K562 (cell line): ENCODE results near the gene MPL. TPM values are rescaled to one million over a fixed set of nuclear protein-coding genes. Genes with fewer than 3 reads are reported as not detected.
A peak's percentile ranks its signal among the peaks of the same experiment; 100 is the strongest.

Experiments
- ASH1L ChIP-seq: fragments of 450-650 bp; IDR thresholded peaks from 2 replicates; pipeline ENCODE4 v1.6.1; 2018; ENCODE audit warnings: borderline replicate concordance, mild to moderate bottlenecking, low read depth; ENCODE audit not compliant: partially characterized antibody
- ATF6 ChIP-seq: sonication (generic); formaldehyde crosslinking; IDR thresholded peaks from 2 replicates; pipeline ENCODE4 v1.4.0; 2020; ENCODE audit warnings: mild to moderate bottlenecking, missing genetic modification reagents
- BMI1 ChIP-seq: fragments of 150-350 bp; IDR thresholded peaks from 2 replicates; pipeline ENCODE4 v1.6.1; 2014; ENCODE audit warnings: low read length
- CBFA2T2 ChIP-seq: fragments of 450-650 bp; conservative IDR thresholded peaks from 2 replicates; pipeline ENCODE4 v1.6.1; 2017; ENCODE audit warnings: mild to moderate bottlenecking
- CCNT2 ChIP-seq: IDR thresholded peaks from 2 replicates; pipeline ENCODE4 v1.6.1; 2011; ENCODE audit warnings: borderline replicate concordance, low read depth, mild to moderate bottlenecking, moderate library complexity, mixed read lengths, low read length; ENCODE audit not compliant: insufficient read length; ENCODE audit errors: extremely low read depth
- HNRNPK ChIP-seq: fragments of 200-400 bp; formaldehyde crosslinking; IDR thresholded peaks from one replicate; pipeline ENCODE4 v1.6.1; 2018; ENCODE audit warnings: mild to moderate bottlenecking, low read depth, low read length; ENCODE audit not compliant: poor library complexity, severe bottlenecking
- MBD2 ChIP-seq: sonication (generic); IDR thresholded peaks from 2 replicates; pipeline ENCODE4 v1.6.1; 2016; ENCODE audit warnings: low read depth, borderline replicate concordance
- MEF2D ChIP-seq: conservative IDR thresholded peaks from 2 replicates; pipeline ENCODE4 v1.6.1; 2016; ENCODE audit warnings: low read depth, missing genetic modification characterization, missing compliant biosample characterization
- MTA1 ChIP-seq: fragments of 450-650 bp; IDR thresholded peaks from 2 replicates; pipeline ENCODE4 v1.6.1; 2017; ENCODE audit warnings: borderline replicate concordance
- PPARD ChIP-seq: fragments of 250-450 bp; sonication (Bioruptor Pico); IDR thresholded peaks from 2 replicates; pipeline ENCODE4 v1.8.0; 2022; ENCODE audit warnings: inconsistent platforms, mild to moderate bottlenecking, moderate library complexity
- RBM34 ChIP-seq: fragments of 200-400 bp; formaldehyde crosslinking; IDR thresholded peaks from 2 replicates; pipeline ENCODE4 v1.6.1; 2018; ENCODE audit warnings: low read length, borderline replicate concordance; ENCODE audit not compliant: insufficient read depth
- SMARCA5 ChIP-seq: fragments of 450-650 bp; IDR thresholded peaks from 2 replicates; pipeline ENCODE4 v1.6.1; 2016
- SNRNP70 ChIP-seq: fragments of 200-400 bp; formaldehyde crosslinking; optimal IDR thresholded peaks from 2 replicates; pipeline ENCODE3; 2017; ENCODE audit warnings: low read depth, low read length
- STAG1 ChIP-seq: sonication (generic); formaldehyde crosslinking; IDR thresholded peaks from 2 replicates; pipeline ENCODE4 v1.5.0; 2020; ENCODE audit warnings: missing genetic modification reagents, borderline replicate concordance
- TAF9B ChIP-seq: fragments of 450-650 bp; IDR thresholded peaks from 2 replicates; pipeline ENCODE4 v1.6.1; 2018; ENCODE audit warnings: mild to moderate bottlenecking; ENCODE audit not compliant: partially characterized antibody
- TBP ChIP-seq: optimal IDR thresholded peaks from 2 replicates; pipeline ENCODE3; 2011; ENCODE audit warnings: low read depth, low read length, improper control_type of control experiment
- ZFX ChIP-seq: sonication (generic); formaldehyde crosslinking; IDR thresholded peaks from 2 replicates; pipeline ENCODE4 v1.8.0; 2022; ENCODE audit warnings: mild to moderate bottlenecking, missing genetic modification reagents, moderate library complexity
- ZNF140 ChIP-seq: fragments of 250-450 bp; sonication (Bioruptor Pico); IDR thresholded peaks from 2 replicates; pipeline ENCODE4 v1.8.0; 2021; ENCODE audit warnings: moderate library complexity, mild to moderate bottlenecking, inconsistent platforms
- ZNF282 ChIP-seq: sonication (generic); formaldehyde crosslinking; IDR thresholded peaks from 2 replicates; pipeline ENCODE4 v1.8.1; 2023; ENCODE audit warnings: missing genetic modification reagents
- ZNF324 ChIP-seq: fragments of 250-450 bp; sonication (Bioruptor Pico); IDR thresholded peaks from 2 replicates; pipeline ENCODE4 v1.4.0; 2020; ENCODE audit warnings: mild to moderate bottlenecking
- ZNF384 ChIP-seq: IDR thresholded peaks from 2 replicates; pipeline ENCODE4 v1.6.1; 2012; ENCODE audit warnings: low read depth, low read length, improper control_type of control experiment
- ZNF518B ChIP-seq: fragments of 250-450 bp; sonication (Bioruptor Pico); IDR thresholded peaks from 2 replicates; pipeline ENCODE4 v1.5.0; 2021; ENCODE audit warnings: mild to moderate bottlenecking, moderate library complexity
- ZNF668 ChIP-seq: fragments of 250-450 bp; sonication (Bioruptor Pico); IDR thresholded peaks from 2 replicates; pipeline ENCODE4 v1.8.0; 2022; ENCODE audit warnings: mild to moderate bottlenecking, inconsistent platforms
- ZNF699 ChIP-seq: fragments of 250-450 bp; sonication (Bioruptor Pico); IDR thresholded peaks from 2 replicates; pipeline ENCODE4 v1.8.0; 2021; ENCODE audit warnings: mild to moderate bottlenecking, moderate library complexity; ENCODE audit not compliant: insufficient replicate concordance
- ZNF780A ChIP-seq: fragments of 250-450 bp; sonication (Bioruptor Pico); IDR thresholded peaks from 2 replicates; pipeline ENCODE4 v1.5.0; 2021; ENCODE audit warnings: mild to moderate bottlenecking
- polyA plus RNA-seq, 8 experiments: library from polyadenylated mRNA; depleted of rRNA in 4 of 8; stranded (reverse) in 5 of 8; unstranded in 3 of 8; fragments of >200 nt; fragmentation: Nextera tagmentation in 2 of 8; fragmentation: Illumina TruSeq in 1 of 8; extraction: Ambion mirVana in 2 of 8; extraction: Trizol in 1 of 8; gene quantifications; 2 replicates each; pipeline versions ENCODE4 v1.2.1 to v1.2.3, GENCODE V29; 2011 to 2014; ENCODE audit warnings: inconsistent platforms in 1 of 8, missing spikeins in 1 of 8
- total RNA-seq, 7 experiments: library from RNA; depleted of rRNA in 6 of 7; stranded (reverse); fragments of >200 nt in 6 of 7; fragmentation: Illumina TruSeq in 2 of 7; extraction: Trizol in 2 of 7; gene quantifications; 2 replicates each; pipeline versions ENCODE4 v1.2.1 to v1.2.3, GENCODE V29; 2011 to 2021; ENCODE audit warnings: low replicate concordance in 1 of 7

Gene MPL
- total and polyA plus RNA-seq, 9 of the 15 experiments (the other 6 are each of a cell fraction or from before 2014, with no cell fraction given), result not detected

- no peak for TF ChIP-seq SNRNP70
- no peak for TF ChIP-seq RBM34
- TF ChIP-seq MBD2, result 0 out of 2 replicates have a peak, but pooled peaks have one; percentile 42
- no peak for TF ChIP-seq ZNF780A
- no peak for TF ChIP-seq TBP
- TF ChIP-seq SMARCA5, result no peak
- no peak for TF ChIP-seq MEF2D
- no peak for TF ChIP-seq ZNF668 (CRISPR knock-in tag)
- no peak for TF ChIP-seq BMI1
- no peak for TF ChIP-seq PPARD
- TF ChIP-seq ZFX, result peak; percentile 58
- TF ChIP-seq ZNF518B (CRISPR knock-in tag), result no peak
- no peak for TF ChIP-seq ZNF699
- no peak for TF ChIP-seq ZNF384
- TF ChIP-seq STAG1, result no peak
- no peak for TF ChIP-seq ZNF140 (CRISPR knock-in tag)
- peak; percentile 83 for TF ChIP-seq CCNT2
- no peak for TF ChIP-seq ATF6
- no peak for TF ChIP-seq MTA1
- peak; percentile 11 for TF ChIP-seq TAF9B
- TF ChIP-seq CBFA2T2, result peak; percentile 89
- TF ChIP-seq ZNF282 (CRISPR knock-in tag), result no peak
- no peak for TF ChIP-seq HNRNPK
- TF ChIP-seq ZNF324 (CRISPR knock-in tag), result no peak
- no peak for TF ChIP-seq ASH1L
Measured at GRCh38 chr1:43367026-43367903, 29.6 kb downstream of the MPL start (continued).
